ELR (cell line): ENCODE data around the gene UBA6.
"Not testable (repeated sequence)": the region's sequence is repeated elsewhere in the genome, so short reads cannot be mapped to it uniquely, and the experiment has no call there.

Experiments
- DNase-seq: peaks from one replicate; pipeline ENCODE4 v3.0.0-alpha.2; 2015; ENCODE audit warnings: low read depth

The UBA6 gene

DNA sequence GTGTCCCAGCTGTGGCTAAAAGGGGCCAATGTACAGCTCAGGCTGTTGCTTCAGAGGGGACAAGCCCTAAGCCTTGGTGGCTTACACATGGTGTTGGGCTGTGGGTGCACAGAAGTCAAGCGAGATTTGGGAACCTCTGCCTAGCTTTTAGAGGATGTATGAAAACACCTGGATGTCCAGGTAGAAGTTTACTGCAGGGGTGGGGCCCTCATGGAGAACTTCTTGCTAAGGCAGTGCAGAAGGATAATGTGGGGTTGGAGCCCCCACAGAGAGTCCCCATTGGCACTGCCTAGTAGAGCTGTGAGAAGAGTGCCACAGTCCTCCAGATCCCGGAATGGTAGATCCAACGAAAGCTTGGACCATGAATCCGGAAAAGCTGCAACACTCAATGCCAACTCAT, 40.5 kb downstream of the UBA6 start:
- DNase-seq: no peak

- DNase-seq: no peak
These were observed 41.9 kb downstream of the UBA6 start for GRCh38 chr4:67659065-67659464.

DNA sequence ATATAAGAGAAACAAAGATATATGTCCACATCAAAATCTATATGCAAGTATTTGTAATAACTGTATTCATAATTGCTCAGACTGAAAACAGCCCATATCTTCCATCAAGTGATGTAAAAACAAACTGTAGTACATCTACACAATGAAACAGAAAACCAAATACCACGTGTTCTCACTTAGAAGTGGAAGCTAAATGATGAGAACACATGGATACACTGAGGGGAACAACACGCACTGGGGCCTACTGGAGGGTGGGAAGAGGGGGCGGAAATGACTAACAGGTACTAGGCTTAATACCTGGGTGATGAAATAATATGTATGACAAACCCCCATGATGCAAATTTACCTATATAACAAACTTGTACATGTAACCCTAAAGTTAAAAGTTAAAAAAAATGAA, 42.7 kb downstream of the UBA6 start:
- DNase-seq: no peak

GRCh38 chr4:67651536-67651935, 49.4 kb downstream of the UBA6 start:
- DNase-seq: no peak

- no peak for DNase-seq
These were observed 62.8 kb downstream of the UBA6 start for GRCh38 chr4:67638136-67638535.

GRCh38 chr4:67636978-67637377, 64.0 kb downstream of the UBA6 start:
- DNase-seq: not testable (repeated sequence)

DNA sequence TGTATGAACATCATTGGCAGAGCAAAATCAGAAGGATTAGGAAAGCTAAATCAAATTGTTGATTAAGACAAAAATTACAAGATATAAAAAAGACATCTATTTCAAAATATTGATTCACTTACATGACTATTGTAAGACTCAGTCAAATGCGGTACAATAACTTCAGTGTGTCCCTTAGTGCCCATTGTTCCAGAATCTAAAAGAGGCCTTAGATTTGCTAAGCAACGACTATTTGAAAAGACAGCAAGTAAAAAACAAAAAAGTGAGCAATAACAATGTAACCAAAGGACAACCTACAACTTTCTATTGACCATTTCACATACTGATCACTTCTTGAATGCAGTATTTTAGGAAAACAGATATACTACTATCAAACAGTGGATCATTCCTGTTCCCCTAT, 65.6 kb downstream of the UBA6 start:
- DNase-seq: no peak

GRCh38 chr4:67634741-67635140, 66.2 kb downstream of the UBA6 start:
- DNase-seq: no peak

DNA sequence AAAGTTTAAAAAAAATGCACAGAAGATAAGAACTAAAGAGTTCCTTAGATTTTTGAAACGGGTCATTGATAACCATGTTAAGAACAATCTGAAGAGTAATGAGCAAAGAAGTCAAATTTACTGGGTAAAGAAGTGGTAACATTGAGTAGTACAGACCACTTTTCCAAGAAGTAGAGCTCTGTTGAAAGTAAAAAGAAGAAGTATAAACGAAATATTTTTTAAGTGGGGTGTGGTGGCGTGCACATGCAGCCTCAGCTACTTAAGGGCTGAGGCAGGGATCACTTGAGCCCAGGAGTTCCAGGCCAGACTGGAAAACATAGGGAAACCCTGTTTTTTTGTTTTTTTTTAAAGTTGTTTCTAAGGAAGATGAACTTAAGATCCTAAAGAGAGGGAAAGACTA, 68.5 kb downstream of the UBA6 start:
- DNase-seq: no peak

GRCh38 chr4:67624939-67625338, 76.0 kb downstream of the UBA6 start:
- DNase-seq: no peak

DNA sequence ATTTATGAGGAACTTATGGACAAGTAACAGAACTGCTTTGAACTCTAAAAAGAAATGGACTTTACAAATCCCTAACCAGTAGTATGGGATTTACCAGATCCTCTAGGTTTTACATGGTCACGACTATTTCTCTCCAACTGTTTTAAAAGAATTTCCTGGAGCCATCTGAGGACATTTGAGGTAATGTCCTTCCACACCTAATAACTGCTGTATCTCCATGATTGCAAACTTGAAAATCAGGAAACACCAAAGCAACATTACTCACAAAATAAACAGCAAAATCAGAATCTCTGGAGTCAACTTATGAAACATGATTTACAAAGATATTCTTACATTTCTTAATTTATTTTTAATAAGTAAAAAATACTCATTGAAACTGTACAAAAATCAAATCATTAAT, 84.5 kb downstream of the UBA6 start:
- no peak for DNase-seq

GRCh38 chr4:67615119-67615518, 85.8 kb downstream of the UBA6 start:
- no peak for DNase-seq

DNA sequence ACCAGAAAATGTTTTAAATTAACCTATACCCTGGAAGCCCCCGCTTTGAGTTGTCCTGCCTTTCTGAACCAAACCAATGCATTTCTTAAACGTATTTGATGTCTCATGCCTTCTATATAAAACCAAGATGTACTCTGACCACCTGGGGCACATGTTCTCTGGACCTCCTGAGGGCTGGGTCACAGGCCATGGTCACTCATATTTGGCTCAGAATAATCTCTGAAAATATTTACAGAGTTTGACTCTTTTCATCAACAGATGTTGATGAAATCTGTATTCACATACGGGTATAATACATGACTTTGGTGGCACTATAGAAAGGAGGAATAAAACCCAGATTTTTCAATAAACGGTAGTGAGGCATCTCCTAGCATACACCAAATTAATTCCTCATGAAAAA, 86.8 kb downstream of the UBA6 start:
- DNase-seq: no peak

GRCh38 chr4:67608027-67608426, 92.9 kb downstream of the UBA6 start:
- no peak for DNase-seq

- DNase-seq: no peak
These were observed 96.2 kb downstream of the UBA6 start for GRCh38 chr4:67604749-67605148.

- no peak for DNase-seq
These were observed 97.0 kb downstream of the UBA6 start for GRCh38 chr4:67604029-67604381.

- no peak for DNase-seq
These were observed 97.5 kb downstream of the UBA6 start for GRCh38 chr4:67603310-67604028.

- DNase-seq: no peak
These were observed 107.2 kb downstream of the UBA6 start for GRCh38 chr4:67593741-67594175.

DNA sequence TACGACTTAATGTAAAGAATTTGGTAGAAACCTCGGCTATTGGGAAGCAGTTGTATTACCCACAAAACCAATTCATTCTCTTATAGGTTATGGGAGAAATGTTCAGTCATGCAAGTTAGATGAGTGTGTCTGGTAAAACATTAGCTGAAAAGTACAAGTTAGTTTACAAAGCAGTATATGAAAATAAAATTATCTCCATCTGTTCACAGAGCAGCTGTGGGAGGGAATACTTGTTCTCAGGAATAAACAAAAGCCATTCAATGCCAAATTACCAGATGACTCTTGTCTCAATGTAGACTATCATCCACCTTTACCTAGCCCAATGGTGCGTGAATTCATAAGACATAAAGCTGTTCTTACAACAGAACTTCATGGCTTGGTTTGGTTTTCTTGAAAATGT, 113.8 kb downstream of the UBA6 start:
- no peak for DNase-seq

GRCh38 chr4:67584496-67584895, 116.5 kb downstream of the UBA6 start:
- DNase-seq: no peak

- DNase-seq: no peak
These were observed 119.0 kb downstream of the UBA6 start for GRCh38 chr4:67581913-67582312.

GRCh38 chr4:67581208-67581857, 119.6 kb downstream of the UBA6 start:
- DNase-seq: no peak

GRCh38 chr4:67580577-67580976, 120.4 kb downstream of the UBA6 start:
- no peak for DNase-seq

DNA sequence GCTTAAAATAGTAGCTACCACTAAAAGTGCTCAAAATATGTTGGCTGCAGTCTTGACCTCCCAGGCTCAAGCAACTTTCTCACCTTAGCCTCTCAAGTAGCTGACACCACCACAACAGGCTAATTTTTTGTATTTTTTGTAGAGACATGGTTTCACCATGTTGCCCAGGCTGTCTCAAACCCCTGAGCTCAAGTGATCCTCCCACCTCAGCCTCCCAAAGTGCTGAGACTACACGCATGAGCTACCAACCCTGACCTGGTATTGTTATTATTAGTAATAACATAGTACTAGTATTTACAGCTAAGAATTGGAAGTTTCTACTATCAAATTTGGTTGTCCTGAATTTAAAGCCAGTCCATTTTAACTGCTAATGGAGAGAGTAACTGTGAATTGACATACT, 124.4 kb downstream of the UBA6 start:
- no peak for DNase-seq
